HT-29 (cell line): Measurements from ENCODE around the gene CCDC8. TPM values are rescaled to one million over a fixed set of nuclear protein-coding genes. Genes with fewer than 3 reads are reported as not detected.
"Not testable (repeated sequence)": the region's sequence is repeated elsewhere in the genome, so short reads cannot be mapped to it uniquely, and the experiment has no call there.

Source experiments
- DNase-seq: peaks from one replicate; pipeline ENCODE4 v3.0.0-alpha.2; 2015; ENCODE audit warnings: low spot score
- total RNA-seq: library from RNA; depleted of rRNA; stranded (reverse); fragments of >200 nt; shearing (Covaris generic); gene quantifications from 2 replicates; pipeline ENCODE4 v1.2.3, GENCODE V29; 2014

The CCDC8 gene
- total RNA-seq, 1 experiment from 2014 or later: not detected

DNA sequence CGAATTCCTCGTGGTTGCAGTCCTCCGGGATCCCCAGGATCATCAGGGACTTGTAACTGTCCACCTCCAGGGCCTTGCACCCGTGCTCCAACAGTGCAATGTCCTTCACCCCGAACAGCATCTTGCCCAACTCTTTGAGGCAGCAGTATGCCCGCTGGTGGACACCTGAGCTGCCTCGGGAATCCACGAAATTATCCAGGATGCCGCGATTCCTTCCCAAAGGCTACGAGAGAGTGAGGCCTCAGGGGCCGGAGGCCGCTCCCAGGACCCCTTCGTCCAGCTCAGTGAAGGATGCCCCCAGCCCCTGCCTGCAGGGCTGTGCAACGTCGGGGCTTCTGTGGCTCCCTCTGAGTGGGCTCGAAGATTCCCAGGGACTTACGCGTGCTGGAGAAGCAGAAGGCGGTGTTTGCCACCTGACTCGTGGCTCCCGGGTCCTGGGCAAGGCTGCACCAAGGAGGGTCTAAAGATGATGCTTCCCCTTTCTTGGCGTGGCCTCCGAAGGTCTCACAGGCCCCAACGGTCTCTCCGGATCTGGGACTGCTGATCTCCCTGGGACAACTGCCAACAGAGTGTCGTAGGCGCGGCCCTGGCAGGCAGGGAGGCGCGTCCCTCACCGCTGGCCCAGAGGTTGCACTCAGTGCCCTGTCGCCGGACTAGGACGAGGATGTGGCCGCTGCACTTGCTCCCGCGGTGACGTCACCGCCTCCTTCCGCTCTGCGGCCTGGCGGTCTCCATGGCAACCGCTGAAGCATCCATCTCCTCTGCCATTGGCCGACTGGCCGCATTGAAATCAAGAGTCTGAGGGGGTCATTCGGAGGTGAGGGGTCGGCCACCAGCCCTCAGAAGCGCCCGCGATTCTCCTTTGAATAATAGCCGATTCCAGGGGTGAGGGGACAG is 15.1 kb upstream of the CCDC8 start, which contains the start of gene PNMA8C:
PNMA8C (minus strand) TSS at position 698 of the 897 bp plus-strand sequence; CDS start at position 121, 577 bp downstream.
- peak; percentile 44 for DNase-seq

- no peak for DNase-seq
Measured at GRCh38 chr19:46427518-46428045, 14.2 kb upstream of the CCDC8 start.

- DNase-seq: no peak
Measured at GRCh38 chr19:46426506-46427162, 13.3 kb upstream of the CCDC8 start.

GRCh38 chr19:46426035-46426505 is 12.7 kb upstream of the CCDC8 start:
- peak; percentile 90 for DNase-seq

GRCh38 chr19:46423188-46423587 is 9.8 kb upstream of the CCDC8 start:
- DNase-seq: no peak

GRCh38 chr19:46422344-46422743 is 9.0 kb upstream of the CCDC8 start:
- no peak for DNase-seq

DNA sequence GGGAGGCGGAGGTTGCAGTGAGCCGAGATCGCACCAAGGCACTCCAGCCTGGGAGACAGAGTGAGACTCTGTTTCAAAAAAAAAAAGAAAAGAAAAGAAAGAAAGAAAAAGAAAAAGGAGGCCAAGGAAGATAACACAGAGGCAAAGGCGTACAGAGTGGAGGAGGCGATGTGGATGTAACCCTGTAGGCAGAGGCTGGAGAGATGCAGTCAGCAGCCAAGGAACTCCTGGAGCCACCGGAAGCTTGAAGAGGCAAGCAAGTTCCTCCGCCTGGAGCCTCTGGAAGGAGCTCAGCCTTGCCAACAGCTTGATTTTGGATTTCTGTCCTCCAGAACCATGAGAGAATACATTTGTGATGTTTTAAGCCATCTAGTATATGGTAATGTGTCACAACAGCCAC is 6.7 kb upstream of the CCDC8 start:
- no peak for DNase-seq

GRCh38 chr19:46415804-46416709 is 2.7 kb upstream of the CCDC8 start:
- DNase-seq: peak; percentile 94

GRCh38 chr19:46414899-46415298 is 1.5 kb upstream of the CCDC8 start:
- not testable (repeated sequence) for DNase-seq

GRCh38 chr19:46412650-46413261 is 608 bp downstream of the CCDC8 start:
- no peak for DNase-seq

DNA sequence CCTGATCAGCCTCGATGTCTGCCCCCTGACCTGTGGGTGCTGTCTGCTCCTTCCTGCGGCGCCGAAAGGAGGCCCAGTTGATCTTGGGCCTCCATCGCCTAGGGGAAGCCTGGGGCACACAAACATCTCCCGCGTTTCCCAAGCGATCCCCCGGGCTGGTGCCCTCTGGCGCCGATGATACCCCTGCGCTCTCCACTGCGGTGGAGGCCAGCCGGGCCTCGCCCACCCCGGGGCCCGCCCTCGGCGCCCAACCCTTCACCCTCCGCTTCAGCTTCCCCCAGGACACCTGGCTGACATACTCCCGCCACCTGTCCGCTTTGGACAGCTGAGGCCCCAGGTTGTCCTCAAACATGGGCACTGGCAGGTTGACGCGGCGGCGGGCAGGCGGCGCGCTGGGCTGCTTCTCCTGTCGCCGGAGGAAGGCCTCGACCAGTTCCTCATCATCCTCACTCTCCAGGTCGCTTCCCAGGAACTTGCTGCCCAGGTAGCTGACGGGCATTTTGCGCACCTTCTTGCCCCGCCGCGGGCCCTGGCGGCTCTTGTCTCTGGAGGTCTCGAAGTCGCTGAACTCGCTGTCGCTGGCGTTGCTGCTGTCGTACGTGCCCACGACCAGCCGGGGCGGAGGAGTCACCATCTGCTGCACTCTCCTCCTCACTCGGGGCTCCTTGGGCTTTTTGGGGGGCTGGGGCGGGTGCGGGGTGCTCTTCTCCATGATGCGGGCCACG is 1.3 kb downstream of the CCDC8 start:
- no peak for DNase-seq

DNA sequence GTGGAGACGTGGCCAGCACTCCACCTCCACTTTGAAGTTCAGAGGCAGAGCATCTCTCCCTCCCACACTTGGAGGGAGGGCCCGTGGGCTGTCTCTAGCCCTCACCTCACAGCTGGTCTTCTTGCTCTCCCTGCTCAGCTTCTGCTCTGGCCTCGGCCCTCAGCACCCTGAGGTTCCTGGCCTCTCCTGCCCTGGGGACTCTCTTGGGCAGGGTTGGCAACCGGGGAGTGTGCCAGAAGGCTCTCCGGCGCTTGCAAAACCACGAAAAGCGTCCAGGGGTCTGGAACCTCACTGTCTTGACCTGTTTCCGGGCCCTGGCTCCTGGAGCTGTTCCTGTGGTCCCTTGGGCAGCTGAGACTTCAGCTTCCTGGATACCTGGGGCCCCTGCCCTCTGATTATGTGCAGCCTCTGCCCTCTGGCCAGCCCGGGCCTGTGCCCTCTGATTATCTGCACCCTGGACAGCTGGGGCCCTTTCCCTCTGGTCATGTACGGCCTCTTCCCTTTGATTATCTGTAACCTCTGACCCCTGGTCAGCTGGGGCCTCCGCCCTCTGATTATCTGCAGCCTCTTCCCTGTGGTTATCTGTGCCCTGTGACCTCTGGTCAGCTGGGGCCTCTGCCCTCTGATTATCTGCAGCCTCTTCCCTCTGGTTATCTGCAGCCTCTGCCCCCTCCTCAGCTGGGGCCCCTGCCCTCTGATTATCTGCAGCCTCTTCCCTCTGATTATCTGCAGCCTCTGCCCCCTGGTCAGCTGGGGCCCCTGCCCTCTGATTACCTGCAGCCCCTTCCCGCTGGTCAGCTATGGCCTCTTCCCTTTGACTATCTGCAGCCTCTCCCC is 2.1 kb downstream of the CCDC8 start:
- no peak for DNase-seq

GRCh38 chr19:46410205-46411087 is 2.9 kb downstream of the CCDC8 start:
- no peak for DNase-seq

GRCh38 chr19:46409191-46409590 is 4.2 kb downstream of the CCDC8 start:
- no peak for DNase-seq

GRCh38 chr19:46408664-46409039 is 4.7 kb downstream of the CCDC8 start:
- DNase-seq: no peak

GRCh38 chr19:46407856-46408663 is 5.3 kb downstream of the CCDC8 start:
- no peak for DNase-seq

GRCh38 chr19:46406976-46407375 is 6.4 kb downstream of the CCDC8 start:
- no peak for DNase-seq
